ENCODE measurements around the gene HSD17B1.

DNA sequence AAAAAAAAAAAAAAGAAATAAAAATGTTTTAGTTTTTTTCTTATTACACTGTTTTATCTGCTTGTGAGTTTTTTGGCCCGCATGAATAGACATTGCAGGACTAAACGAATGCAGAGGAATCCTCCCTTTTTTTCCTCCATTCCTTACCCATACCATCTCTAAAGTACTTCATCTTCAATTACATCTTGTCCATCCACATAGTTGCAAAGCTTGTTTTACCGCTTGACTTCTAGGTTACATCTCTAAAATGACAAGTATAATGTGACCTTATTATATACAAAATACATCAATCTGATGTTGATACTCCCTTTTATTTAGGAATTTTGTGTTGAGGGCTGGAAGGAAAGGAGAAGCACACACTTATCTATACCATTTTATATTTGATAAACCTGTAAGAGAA is 43.7 kb downstream of the HSD17B1 start:
- TF ChIP-seq EZH2 (IDR thresholded peaks at IDR 0.05; ENCODE audit: borderline replicate concordance, insufficient read depth, low read length, poor library complexity, severe bottlenecking) (no peak), POLR2AphosphoS5 (IDR thresholded peaks at IDR 0.05) (no peak), RAD21 (conservative IDR thresholded peaks at IDR 0.05) (no peak), EP300 (conservative IDR thresholded peaks at IDR 0.05; ENCODE audit: poor library complexity, severe bottlenecking) (no peak)
- TF ChIP-seq, protein P1, sequence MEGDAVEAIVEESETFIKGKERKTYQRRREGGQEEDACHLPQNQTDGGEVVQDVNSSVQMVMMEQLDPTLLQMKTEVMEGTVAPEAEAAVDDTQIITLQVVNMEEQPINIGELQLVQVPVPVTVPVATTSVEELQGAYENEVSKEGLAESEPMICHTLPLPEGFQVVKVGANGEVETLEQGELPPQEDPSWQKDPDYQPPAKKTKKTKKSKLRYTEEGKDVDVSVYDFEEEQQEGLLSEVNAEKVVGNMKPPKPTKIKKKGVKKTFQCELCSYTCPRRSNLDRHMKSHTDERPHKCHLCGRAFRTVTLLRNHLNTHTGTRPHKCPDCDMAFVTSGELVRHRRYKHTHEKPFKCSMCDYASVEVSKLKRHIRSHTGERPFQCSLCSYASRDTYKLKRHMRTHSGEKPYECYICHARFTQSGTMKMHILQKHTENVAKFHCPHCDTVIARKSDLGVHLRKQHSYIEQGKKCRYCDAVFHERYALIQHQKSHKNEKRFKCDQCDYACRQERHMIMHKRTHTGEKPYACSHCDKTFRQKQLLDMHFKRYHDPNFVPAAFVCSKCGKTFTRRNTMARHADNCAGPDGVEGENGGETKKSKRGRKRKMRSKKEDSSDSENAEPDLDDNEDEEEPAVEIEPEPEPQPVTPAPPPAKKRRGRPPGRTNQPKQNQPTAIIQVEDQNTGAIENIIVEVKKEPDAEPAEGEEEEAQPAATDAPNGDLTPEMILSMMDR (IDR thresholded peaks at IDR 0.05; ENCODE audit: poor library complexity, severe bottlenecking), result no peak
- TF ChIP-seq, protein P2, sequence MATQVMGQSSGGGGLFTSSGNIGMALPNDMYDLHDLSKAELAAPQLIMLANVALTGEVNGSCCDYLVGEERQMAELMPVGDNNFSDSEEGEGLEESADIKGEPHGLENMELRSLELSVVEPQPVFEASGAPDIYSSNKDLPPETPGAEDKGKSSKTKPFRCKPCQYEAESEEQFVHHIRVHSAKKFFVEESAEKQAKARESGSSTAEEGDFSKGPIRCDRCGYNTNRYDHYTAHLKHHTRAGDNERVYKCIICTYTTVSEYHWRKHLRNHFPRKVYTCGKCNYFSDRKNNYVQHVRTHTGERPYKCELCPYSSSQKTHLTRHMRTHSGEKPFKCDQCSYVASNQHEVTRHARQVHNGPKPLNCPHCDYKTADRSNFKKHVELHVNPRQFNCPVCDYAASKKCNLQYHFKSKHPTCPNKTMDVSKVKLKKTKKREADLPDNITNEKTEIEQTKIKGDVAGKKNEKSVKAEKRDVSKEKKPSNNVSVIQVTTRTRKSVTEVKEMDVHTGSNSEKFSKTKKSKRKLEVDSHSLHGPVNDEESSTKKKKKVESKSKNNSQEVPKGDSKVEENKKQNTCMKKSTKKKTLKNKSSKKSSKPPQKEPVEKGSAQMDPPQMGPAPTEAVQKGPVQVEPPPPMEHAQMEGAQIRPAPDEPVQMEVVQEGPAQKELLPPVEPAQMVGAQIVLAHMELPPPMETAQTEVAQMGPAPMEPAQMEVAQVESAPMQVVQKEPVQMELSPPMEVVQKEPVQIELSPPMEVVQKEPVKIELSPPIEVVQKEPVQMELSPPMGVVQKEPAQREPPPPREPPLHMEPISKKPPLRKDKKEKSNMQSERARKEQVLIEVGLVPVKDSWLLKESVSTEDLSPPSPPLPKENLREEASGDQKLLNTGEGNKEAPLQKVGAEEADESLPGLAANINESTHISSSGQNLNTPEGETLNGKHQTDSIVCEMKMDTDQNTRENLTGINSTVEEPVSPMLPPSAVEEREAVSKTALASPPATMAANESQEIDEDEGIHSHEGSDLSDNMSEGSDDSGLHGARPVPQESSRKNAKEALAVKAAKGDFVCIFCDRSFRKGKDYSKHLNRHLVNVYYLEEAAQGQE (IDR thresholded peaks at IDR 0.05; ENCODE audit: borderline replicate concordance), result no peak

Measured in neural cell (in vitro differentiated cells).